Suprapubic skin (tissue), 3 donors: ENCODE measurements around the gene DCBLD1.

Experiments used
- EP300 ChIP-seq: sonication (generic); formaldehyde crosslinking; IDR thresholded peaks from one replicate; pipeline ENCODE4 v1.6.1; 2017; ENCODE audit warnings: antibody characterized with exemption
- TF ChIP-seq, protein P1 (sequence below), 2 donors: fragments of 200-600 bp in 1 of 2; fragments of 450-650 bp in 1 of 2; sonication (generic) in 1 of 2; IDR thresholded peaks; one replicate each; pipeline ENCODE4 v1.5.1; 2016 to 2019; ENCODE audit warnings: antibody characterized with exemption in 2 of 2, mild to moderate bottlenecking in 1 of 2, moderate library complexity in 1 of 2

DNA sequence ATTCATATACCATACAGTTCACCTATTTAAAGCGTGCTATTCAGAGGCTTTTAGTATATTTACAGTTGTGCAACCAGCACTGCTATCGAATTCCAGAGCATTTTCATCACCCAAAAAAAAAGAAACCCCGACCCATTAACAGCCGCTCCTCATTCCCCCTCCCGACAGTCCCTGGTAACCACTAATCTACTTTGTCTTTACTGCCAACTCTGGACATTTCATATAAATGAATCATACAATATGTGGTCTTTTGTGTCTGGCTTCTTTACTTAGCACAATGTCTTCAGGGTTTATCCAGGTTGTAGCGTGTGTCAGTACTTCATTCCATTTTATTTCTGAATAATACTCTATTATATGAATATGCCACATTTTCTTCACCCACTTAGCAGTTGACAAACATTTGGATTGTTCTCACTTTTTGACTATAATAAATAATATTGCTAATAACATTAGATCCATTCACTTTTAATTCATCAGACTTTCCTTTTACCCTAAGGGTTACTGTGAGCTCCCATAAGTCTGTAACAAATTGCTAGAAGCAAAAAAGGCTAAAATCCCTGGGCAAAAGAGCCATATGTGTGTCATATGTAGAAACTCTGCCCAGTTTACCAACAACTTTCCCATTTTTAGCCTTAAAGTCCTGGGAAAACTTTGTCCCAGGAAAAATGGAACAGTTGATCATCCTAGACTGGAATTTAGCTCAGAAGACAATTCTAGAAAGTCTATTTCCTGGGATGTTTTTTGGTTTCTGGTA lies 33.6 kb upstream of the DCBLD1 start:
- TF ChIP-seq, protein P1, sequence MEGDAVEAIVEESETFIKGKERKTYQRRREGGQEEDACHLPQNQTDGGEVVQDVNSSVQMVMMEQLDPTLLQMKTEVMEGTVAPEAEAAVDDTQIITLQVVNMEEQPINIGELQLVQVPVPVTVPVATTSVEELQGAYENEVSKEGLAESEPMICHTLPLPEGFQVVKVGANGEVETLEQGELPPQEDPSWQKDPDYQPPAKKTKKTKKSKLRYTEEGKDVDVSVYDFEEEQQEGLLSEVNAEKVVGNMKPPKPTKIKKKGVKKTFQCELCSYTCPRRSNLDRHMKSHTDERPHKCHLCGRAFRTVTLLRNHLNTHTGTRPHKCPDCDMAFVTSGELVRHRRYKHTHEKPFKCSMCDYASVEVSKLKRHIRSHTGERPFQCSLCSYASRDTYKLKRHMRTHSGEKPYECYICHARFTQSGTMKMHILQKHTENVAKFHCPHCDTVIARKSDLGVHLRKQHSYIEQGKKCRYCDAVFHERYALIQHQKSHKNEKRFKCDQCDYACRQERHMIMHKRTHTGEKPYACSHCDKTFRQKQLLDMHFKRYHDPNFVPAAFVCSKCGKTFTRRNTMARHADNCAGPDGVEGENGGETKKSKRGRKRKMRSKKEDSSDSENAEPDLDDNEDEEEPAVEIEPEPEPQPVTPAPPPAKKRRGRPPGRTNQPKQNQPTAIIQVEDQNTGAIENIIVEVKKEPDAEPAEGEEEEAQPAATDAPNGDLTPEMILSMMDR (IDR thresholded peaks at IDR 0.05), result no peak
- TF ChIP-seq EP300, result no peak
